GM19452 (cell line): ENCODE results near the gene TMCO2.
"Not testable (repeated sequence)": the region's sequence is repeated elsewhere in the genome, so short reads cannot be mapped to it uniquely, and the experiment has no call there.

ENCODE experiments used
- ATAC-seq: cut with Tn5 transposase; IDR thresholded peaks from one replicate; pipeline ENCODE4 v1.9.1; 2021; ENCODE audit not compliant: unreplicated experiment

Gene TMCO2

GRCh38 chr1:40247655-40248054 is at the start of gene TMCO2:
TMCO2 (plus strand) TSS chr1:40247937; CDS start chr1:40247994, 57 bp downstream.
- ATAC-seq = no peak

- ATAC-seq = no peak
Measured at GRCh38 chr1:40199126-40199525, 48.6 kb upstream of the TMCO2 start.

GRCh38 chr1:40204856-40205255 is 42.9 kb upstream of the TMCO2 start:
- ATAC-seq = no peak

GRCh38 chr1:40210511-40211204 is 37.1 kb upstream of the TMCO2 start:
- no peak for ATAC-seq

GRCh38 chr1:40218333-40218732 is 29.4 kb upstream of the TMCO2 start:
- no peak for ATAC-seq

- ATAC-seq = not testable (repeated sequence)
Measured at GRCh38 chr1:40221471-40221905, 26.2 kb upstream of the TMCO2 start.

GRCh38 chr1:40221977-40222772 is 25.6 kb upstream of the TMCO2 start:
- ATAC-seq = no peak

- no peak for ATAC-seq
Measured at GRCh38 chr1:40224040-40224439, 23.7 kb upstream of the TMCO2 start.

GRCh38 chr1:40226192-40226591 is 21.5 kb upstream of the TMCO2 start:
- no peak for ATAC-seq

- peak; percentile 98 for ATAC-seq
Measured at GRCh38 chr1:40232444-40232843, 15.3 kb upstream of the TMCO2 start.

- no peak for ATAC-seq
Measured at GRCh38 chr1:40239626-40240025, 8.1 kb upstream of the TMCO2 start.

GRCh38 chr1:40240390-40240789 is 7.3 kb upstream of the TMCO2 start:
- no peak for ATAC-seq

- ATAC-seq = peak; percentile 14
Measured at GRCh38 chr1:40241362-40241761, 6.4 kb upstream of the TMCO2 start.

- ATAC-seq = no peak
Measured at GRCh38 chr1:40243351-40243750, 4.4 kb upstream of the TMCO2 start.

GRCh38 chr1:40244138-40244744 is 3.5 kb upstream of the TMCO2 start:
- ATAC-seq = no peak

- ATAC-seq = no peak
Measured at GRCh38 chr1:40245686-40246085, 2.1 kb upstream of the TMCO2 start.

- no peak for ATAC-seq
Measured at GRCh38 chr1:40248412-40248811, 675 bp downstream of the TMCO2 start.

GRCh38 chr1:40251456-40251855 is 3.7 kb downstream of the TMCO2 start:
- ATAC-seq = no peak

- ATAC-seq = no peak
Measured at GRCh38 chr1:40252601-40253000, 4.9 kb downstream of the TMCO2 start.

GRCh38 chr1:40255231-40255630 is 7.5 kb downstream of the TMCO2 start:
- ATAC-seq = no peak

- ATAC-seq = no peak
Measured at GRCh38 chr1:40256401-40257084, 8.8 kb downstream of the TMCO2 start.
